Activated T-cell treated with anti-CD3 and anti-CD28 coated beads for 4 hours (primary cell): ENCODE data around the gene SUSD1.
"Not testable (repeated sequence)": the region's sequence is repeated elsewhere in the genome, so short reads cannot be mapped to it uniquely, and the experiment has no call there.

Source experiments
- DNase-seq: peaks from one replicate; pipeline ENCODE4 v3.0.0-alpha.2; 2020

Gene SUSD1

GRCh38 chr9:112128399-112128798 lies 46.7 kb downstream of the SUSD1 start:
- not testable (repeated sequence) for DNase-seq

GRCh38 chr9:112127281-112127680 lies 47.8 kb downstream of the SUSD1 start:
- DNase-seq: no peak

- DNase-seq: no peak
These were observed 49.1 kb downstream of the SUSD1 start for GRCh38 chr9:112125951-112126388.

- no peak for DNase-seq
These were observed 50.9 kb downstream of the SUSD1 start for GRCh38 chr9:112124156-112124555.

- DNase-seq: no peak
These were observed 53.5 kb downstream of the SUSD1 start for GRCh38 chr9:112121633-112122032.

GRCh38 chr9:112120439-112120925 lies 54.6 kb downstream of the SUSD1 start:
- no peak for DNase-seq

- DNase-seq: no peak
These were observed 55.1 kb downstream of the SUSD1 start for GRCh38 chr9:112120030-112120341.

GRCh38 chr9:112119225-112120029 lies 55.7 kb downstream of the SUSD1 start:
- no peak for DNase-seq

- no peak for DNase-seq
These were observed 57.1 kb downstream of the SUSD1 start for GRCh38 chr9:112118009-112118408.

GRCh38 chr9:112115970-112116753 lies 58.9 kb downstream of the SUSD1 start:
- DNase-seq: no peak

GRCh38 chr9:112115109-112115508 lies 60.0 kb downstream of the SUSD1 start:
- no peak for DNase-seq

- DNase-seq: no peak
These were observed 62.0 kb downstream of the SUSD1 start for GRCh38 chr9:112112941-112113681.

GRCh38 chr9:112112519-112112918 lies 62.6 kb downstream of the SUSD1 start:
- no peak for DNase-seq

- DNase-seq: no peak
These were observed 63.6 kb downstream of the SUSD1 start for GRCh38 chr9:112111461-112111860.

GRCh38 chr9:112110777-112111113 lies 64.4 kb downstream of the SUSD1 start:
- no peak for DNase-seq

- DNase-seq: no peak
These were observed 64.9 kb downstream of the SUSD1 start for GRCh38 chr9:112110094-112110776.

GRCh38 chr9:112104901-112105300 lies 70.2 kb downstream of the SUSD1 start:
- DNase-seq: no peak

- DNase-seq: no peak
These were observed 70.7 kb downstream of the SUSD1 start for GRCh38 chr9:112104401-112104800.

GRCh38 chr9:112103405-112103804 lies 71.7 kb downstream of the SUSD1 start:
- no peak for DNase-seq

GRCh38 chr9:112097712-112098688 lies 77.1 kb downstream of the SUSD1 start:
- peak; percentile 59 for DNase-seq

- no peak for DNase-seq
These were observed 80.0 kb downstream of the SUSD1 start for GRCh38 chr9:112094948-112095681.
